GM23338 (cell line): ENCODE results near the gene PGAM1. TPM values are rescaled to one million over a fixed set of nuclear protein-coding genes. Genes with fewer than 3 reads are reported as not detected.

Experiments
- ATAC-seq: fragments of 200-7000 bp; cut with Tn5 transposase; 3 replicates; pipeline ENCODE4 v1.9.1; 2020
- DNase-seq: peaks from one replicate; pipeline ENCODE4 v3.0.0-alpha.2; 2015; ENCODE audit warnings: low spot score
- H2AFZ ChIP-seq: fragments of 200-600 bp; sonication (generic); 2 replicates; pipeline ENCODE4 v1.8.0; 2016; ENCODE audit warnings: antibody characterized with exemption, mild to moderate bottlenecking, moderate library complexity
- H3F3A ChIP-seq: fragments of 200-600 bp; sonication (generic); replicated peaks from 2 replicates; pipeline ENCODE4 v1.8.0; 2017; ENCODE audit warnings: antibody characterized with exemption, mixed run types, low read depth
- H3K27ac ChIP-seq: fragments of 200-600 bp; sonication (generic); 2 replicates; pipeline ENCODE4 v1.6.1; 2016; ENCODE audit warnings: low read depth
- H3K27me3 ChIP-seq: fragments of 200-600 bp; sonication (generic); 2 replicates; pipeline ENCODE4 v1.8.0; 2016; ENCODE audit warnings: mild to moderate bottlenecking, mixed run types, moderate library complexity; ENCODE audit not compliant: insufficient read depth
- H3K36me3 ChIP-seq: fragments of 200-600 bp; sonication (generic); 2 replicates; pipeline ENCODE4 v1.8.0; 2016; ENCODE audit warnings: mild to moderate bottlenecking; ENCODE audit not compliant: insufficient read depth
- H3K4me1 ChIP-seq: fragments of 200-600 bp; sonication (generic); 2 replicates; pipeline ENCODE4 v1.8.0; 2016; ENCODE audit warnings: mild to moderate bottlenecking, moderate library complexity; ENCODE audit not compliant: insufficient read depth
- H3K4me2 ChIP-seq: fragments of 200-600 bp; sonication (generic); 2 replicates; pipeline ENCODE4 v1.7.1; 2017; ENCODE audit warnings: mixed run types
- H3K4me3 ChIP-seq: fragments of 200-600 bp; sonication (generic); 2 replicates; pipeline ENCODE4 v1.6.1; 2016; ENCODE audit warnings: mixed run types
- H3K79me2 ChIP-seq: fragments of 200-600 bp; sonication (generic); replicated peaks from 2 replicates; pipeline ENCODE4 v1.8.0; 2017; ENCODE audit warnings: mild to moderate bottlenecking; ENCODE audit not compliant: insufficient read depth
- H3K9me2 ChIP-seq: fragments of 200-600 bp; sonication (generic); 2 replicates; pipeline ENCODE4 v1.8.0; 2017; ENCODE audit not compliant: insufficient read depth
- H4K20me1 ChIP-seq: fragments of 200-600 bp; sonication (generic); replicated peaks from 2 replicates; pipeline ENCODE4 v1.8.0; 2017; ENCODE audit warnings: mild to moderate bottlenecking; ENCODE audit not compliant: insufficient read depth
- H3K27ac Mint-ChIP-seq: 2 replicates; pipeline ENCODE4 v1.8.0; 2020; ENCODE audit warnings: inconsistent platforms, mild to moderate bottlenecking, moderate library complexity, mixed read lengths
- H3K27me3 Mint-ChIP-seq: 3 replicates; pipeline ENCODE4 v1.8.0; 2022; ENCODE audit warnings: low read depth, mild to moderate bottlenecking, moderate library complexity, mixed read lengths, inconsistent platforms; ENCODE audit not compliant: insufficient read depth, poor library complexity
- H3K36me3 Mint-ChIP-seq: 3 replicates; pipeline ENCODE4 v1.8.0; 2021; ENCODE audit warnings: low read depth, mild to moderate bottlenecking, inconsistent platforms, moderate library complexity, mixed read lengths
- H3K4me1 Mint-ChIP-seq: 3 replicates; pipeline ENCODE4 v1.8.0; 2020; ENCODE audit warnings: mild to moderate bottlenecking, inconsistent platforms, mixed read lengths
- H3K4me3 Mint-ChIP-seq: 3 replicates; pipeline ENCODE4 v1.8.0; 2021; ENCODE audit warnings: moderate library complexity, mild to moderate bottlenecking, inconsistent platforms, mixed read lengths
- H3K9me3 Mint-ChIP-seq: 3 replicates; pipeline ENCODE4 v1.8.0; 2020; ENCODE audit warnings: moderate library complexity, mild to moderate bottlenecking, inconsistent platforms, mixed read lengths
- CREB1 ChIP-seq: fragments of 250-450 bp; sonication (Bioruptor Pico); IDR thresholded peaks from 2 replicates; pipeline ENCODE4 v1.5.0; 2020; ENCODE audit warnings: low read depth, mild to moderate bottlenecking, moderate library complexity
- EZH2phosphoT487 ChIP-seq: fragments of 200-600 bp; sonication (generic); IDR thresholded peaks from one replicate; pipeline ENCODE4 v1.8.1; 2018; ENCODE audit warnings: antibody characterized with exemption; ENCODE audit not compliant: unreplicated experiment
- JUNB ChIP-seq: IDR thresholded peaks from one replicate; pipeline ENCODE4 v1.6.1; 2016; ENCODE audit warnings: antibody characterized with exemption; ENCODE audit not compliant: unreplicated experiment
- NANOG ChIP-seq: IDR thresholded peaks from 2 replicates; pipeline ENCODE4 v1.6.1; 2016; ENCODE audit warnings: antibody characterized with exemption, borderline replicate concordance
- STAT1 ChIP-seq: IDR thresholded peaks from one replicate; pipeline ENCODE4 v1.6.1; 2016; ENCODE audit warnings: antibody characterized with exemption; ENCODE audit not compliant: unreplicated experiment
- ZNF114 ChIP-seq: fragments of 250-450 bp; sonication (Bioruptor Pico); IDR thresholded peaks from 2 replicates; pipeline ENCODE4 v1.5.0; 2020; ENCODE audit warnings: mild to moderate bottlenecking, moderate library complexity
- ZNF331 ChIP-seq: fragments of 250-450 bp; sonication (Bioruptor Pico); IDR thresholded peaks from 2 replicates; pipeline ENCODE4 v1.5.0; 2020; ENCODE audit warnings: low read depth, mild to moderate bottlenecking, moderate library complexity
- polyA plus RNA-seq: library from polyadenylated mRNA; unstranded; fragments of >200 nt; fragmentation: Nextera tagmentation; extraction: Ambion mirVana; gene quantifications from 2 replicates; pipeline ENCODE4 v1.2.1, GENCODE V29; 2016
- total RNA-seq: library from RNA; depleted of rRNA; stranded (reverse); fragments of >200 nt; shearing (Covaris generic); gene quantifications from 2 replicates; pipeline ENCODE4 v1.2.3, GENCODE V29; 2014
- TF ChIP-seq, protein P1 (sequence below): fragments of 250-450 bp; sonication (Bioruptor Pico); IDR thresholded peaks from 2 replicates; pipeline ENCODE4 v1.5.0; 2020; ENCODE audit warnings: mild to moderate bottlenecking, moderate library complexity
- TF ChIP-seq, protein P2 (sequence below): IDR thresholded peaks from one replicate; pipeline ENCODE4 v1.6.1; 2018; ENCODE audit warnings: antibody characterized with exemption; ENCODE audit not compliant: unreplicated experiment
- TF ChIP-seq, protein P3 (sequence below), 2 experiments: fragments of 200-600 bp in 1 of 2; sonication (generic) in 1 of 2; conservative IDR thresholded peaks; 2 replicates each; pipeline versions ENCODE4 v1.5.1 to v1.6.1; 2016 to 2017; ENCODE audit warnings: antibody characterized with exemption in 2 of 2, low read depth in 2 of 2, mild to moderate bottlenecking in 2 of 2, moderate library complexity in 1 of 2
- TF ChIP-seq, protein P4 (sequence below): IDR thresholded peaks from 2 replicates; pipeline ENCODE4 v1.6.1; 2016; ENCODE audit warnings: antibody characterized with exemption

Gene PGAM1
- total and polyA plus RNA-seq, 2 experiments from 2014 or later = 497 to 930 TPM

DNA sequence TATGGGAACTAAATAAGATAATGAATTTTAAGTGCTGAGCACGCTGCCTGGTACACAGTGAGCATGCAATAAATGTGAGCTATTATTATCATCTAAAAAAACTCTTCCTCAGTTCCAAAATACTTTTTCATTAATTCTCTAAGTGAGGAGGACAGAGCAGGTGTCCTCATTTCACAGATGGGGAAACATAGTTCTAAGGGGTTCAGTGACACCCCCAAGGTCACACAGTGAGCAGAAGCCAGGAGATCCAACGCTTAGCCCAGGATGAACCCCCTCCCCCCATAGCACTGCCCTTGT lies 18.1 kb upstream of the PGAM1 start:
- Histone ChIP-seq H2AFZ (no peak overlapping the region), H3K4me2 (no peak overlapping the region), H3K36me3 (no peaks in the 10 kb centered on the region), H3K27me3 (no peaks in the 10 kb centered on the region), H3K4me1 (no peaks in the 10 kb centered on the region; the same call in 1 of the 2 replicates), H4K20me1 (no peaks in the 10 kb centered on the region), H3F3A (peaks cover 13% of the 10 kb centered on the region; the same call in 1 of the 2 replicates), H3K4me3 (no peak overlapping the region), H3K79me2 (no peaks in the 10 kb centered on the region), H3K9me2 (no peaks in the 10 kb centered on the region), H3K27ac (no peak overlapping the region)
- Mint-ChIP-seq H3K36me3 (no peaks in the 10 kb centered on the region), H3K9me3 (no peaks in the 10 kb centered on the region), H3K4me3 (no peak overlapping the region), H3K4me1 (peaks cover 2% of the 10 kb centered on the region; the same call in 1 of the 3 replicates), H3K27me3 (no peaks in the 10 kb centered on the region), H3K27ac (no peak overlapping the region)
- TF ChIP-seq CREB1 (no peak), STAT1 (no peak), EZH2phosphoT487 (no peak), JUNB (no peak), ZNF331 (no peak), ZNF114 (no peak), NANOG (no peak)
- TF ChIP-seq, protein P1, sequence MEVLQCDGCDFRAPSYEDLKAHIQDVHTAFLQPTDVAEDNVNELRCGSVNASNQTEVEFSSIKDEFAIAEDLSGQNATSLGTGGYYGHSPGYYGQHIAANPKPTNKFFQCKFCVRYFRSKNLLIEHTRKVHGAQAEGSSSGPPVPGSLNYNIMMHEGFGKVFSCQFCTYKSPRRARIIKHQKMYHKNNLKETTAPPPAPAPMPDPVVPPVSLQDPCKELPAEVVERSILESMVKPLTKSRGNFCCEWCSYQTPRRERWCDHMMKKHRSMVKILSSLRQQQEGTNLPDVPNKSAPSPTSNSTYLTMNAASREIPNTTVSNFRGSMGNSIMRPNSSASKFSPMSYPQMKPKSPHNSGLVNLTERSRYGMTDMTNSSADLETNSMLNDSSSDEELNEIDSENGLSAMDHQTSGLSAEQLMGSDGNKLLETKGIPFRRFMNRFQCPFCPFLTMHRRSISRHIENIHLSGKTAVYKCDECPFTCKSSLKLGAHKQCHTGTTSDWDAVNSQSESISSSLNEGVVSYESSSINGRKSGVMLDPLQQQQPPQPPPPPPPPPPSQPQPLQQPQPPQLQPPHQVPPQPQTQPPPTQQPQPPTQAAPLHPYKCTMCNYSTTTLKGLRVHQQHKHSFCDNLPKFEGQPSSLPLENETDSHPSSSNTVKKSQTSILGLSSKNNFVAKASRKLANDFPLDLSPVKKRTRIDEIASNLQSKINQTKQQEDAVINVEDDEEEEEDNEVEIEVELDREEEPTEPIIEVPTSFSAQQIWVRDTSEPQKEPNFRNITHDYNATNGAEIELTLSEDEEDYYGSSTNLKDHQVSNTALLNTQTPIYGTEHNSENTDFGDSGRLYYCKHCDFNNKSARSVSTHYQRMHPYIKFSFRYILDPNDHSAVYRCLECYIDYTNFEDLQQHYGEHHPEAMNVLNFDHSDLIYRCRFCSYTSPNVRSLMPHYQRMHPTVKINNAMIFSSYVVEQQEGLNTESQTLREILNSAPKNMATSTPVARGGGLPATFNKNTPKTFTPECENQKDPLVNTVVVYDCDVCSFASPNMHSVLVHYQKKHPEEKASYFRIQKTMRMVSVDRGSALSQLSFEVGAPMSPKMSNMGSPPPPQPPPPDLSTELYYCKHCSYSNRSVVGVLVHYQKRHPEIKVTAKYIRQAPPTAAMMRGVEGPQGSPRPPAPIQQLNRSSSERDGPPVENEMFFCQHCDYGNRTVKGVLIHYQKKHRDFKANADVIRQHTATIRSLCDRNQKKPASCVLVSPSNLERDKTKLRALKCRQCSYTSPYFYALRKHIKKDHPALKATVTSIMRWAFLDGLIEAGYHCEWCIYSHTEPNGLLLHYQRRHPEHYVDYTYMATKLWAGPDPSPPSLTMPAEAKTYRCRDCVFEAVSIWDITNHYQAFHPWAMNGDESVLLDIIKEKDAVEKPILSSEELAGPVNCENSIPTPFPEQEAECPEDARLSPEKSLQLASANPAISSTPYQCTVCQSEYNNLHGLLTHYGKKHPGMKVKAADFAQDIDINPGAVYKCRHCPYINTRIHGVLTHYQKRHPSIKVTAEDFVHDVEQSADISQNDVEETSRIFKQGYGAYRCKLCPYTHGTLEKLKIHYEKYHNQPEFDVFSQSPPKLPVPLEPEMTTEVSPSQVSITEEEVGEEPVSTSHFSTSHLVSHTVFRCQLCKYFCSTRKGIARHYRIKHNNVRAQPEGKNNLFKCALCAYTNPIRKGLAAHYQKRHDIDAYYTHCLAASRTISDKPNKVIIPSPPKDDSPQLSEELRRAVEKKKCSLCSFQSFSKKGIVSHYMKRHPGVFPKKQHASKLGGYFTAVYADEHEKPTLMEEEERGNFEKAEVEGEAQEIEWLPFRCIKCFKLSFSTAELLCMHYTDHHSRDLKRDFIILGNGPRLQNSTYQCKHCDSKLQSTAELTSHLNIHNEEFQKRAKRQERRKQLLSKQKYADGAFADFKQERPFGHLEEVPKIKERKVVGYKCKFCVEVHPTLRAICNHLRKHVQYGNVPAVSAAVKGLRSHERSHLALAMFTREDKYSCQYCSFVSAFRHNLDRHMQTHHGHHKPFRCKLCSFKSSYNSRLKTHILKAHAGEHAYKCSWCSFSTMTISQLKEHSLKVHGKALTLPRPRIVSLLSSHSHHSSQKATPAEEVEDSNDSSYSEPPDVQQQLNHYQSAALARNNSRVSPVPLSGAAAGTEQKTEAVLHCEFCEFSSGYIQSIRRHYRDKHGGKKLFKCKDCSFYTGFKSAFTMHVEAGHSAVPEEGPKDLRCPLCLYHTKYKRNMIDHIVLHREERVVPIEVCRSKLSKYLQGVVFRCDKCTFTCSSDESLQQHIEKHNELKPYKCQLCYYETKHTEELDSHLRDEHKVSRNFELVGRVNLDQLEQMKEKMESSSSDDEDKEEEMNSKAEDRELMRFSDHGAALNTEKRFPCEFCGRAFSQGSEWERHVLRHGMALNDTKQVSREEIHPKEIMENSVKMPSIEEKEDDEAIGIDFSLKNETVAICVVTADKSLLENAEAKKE (CRISPR knock-in tag) = no peak
- TF ChIP-seq, protein P2, sequence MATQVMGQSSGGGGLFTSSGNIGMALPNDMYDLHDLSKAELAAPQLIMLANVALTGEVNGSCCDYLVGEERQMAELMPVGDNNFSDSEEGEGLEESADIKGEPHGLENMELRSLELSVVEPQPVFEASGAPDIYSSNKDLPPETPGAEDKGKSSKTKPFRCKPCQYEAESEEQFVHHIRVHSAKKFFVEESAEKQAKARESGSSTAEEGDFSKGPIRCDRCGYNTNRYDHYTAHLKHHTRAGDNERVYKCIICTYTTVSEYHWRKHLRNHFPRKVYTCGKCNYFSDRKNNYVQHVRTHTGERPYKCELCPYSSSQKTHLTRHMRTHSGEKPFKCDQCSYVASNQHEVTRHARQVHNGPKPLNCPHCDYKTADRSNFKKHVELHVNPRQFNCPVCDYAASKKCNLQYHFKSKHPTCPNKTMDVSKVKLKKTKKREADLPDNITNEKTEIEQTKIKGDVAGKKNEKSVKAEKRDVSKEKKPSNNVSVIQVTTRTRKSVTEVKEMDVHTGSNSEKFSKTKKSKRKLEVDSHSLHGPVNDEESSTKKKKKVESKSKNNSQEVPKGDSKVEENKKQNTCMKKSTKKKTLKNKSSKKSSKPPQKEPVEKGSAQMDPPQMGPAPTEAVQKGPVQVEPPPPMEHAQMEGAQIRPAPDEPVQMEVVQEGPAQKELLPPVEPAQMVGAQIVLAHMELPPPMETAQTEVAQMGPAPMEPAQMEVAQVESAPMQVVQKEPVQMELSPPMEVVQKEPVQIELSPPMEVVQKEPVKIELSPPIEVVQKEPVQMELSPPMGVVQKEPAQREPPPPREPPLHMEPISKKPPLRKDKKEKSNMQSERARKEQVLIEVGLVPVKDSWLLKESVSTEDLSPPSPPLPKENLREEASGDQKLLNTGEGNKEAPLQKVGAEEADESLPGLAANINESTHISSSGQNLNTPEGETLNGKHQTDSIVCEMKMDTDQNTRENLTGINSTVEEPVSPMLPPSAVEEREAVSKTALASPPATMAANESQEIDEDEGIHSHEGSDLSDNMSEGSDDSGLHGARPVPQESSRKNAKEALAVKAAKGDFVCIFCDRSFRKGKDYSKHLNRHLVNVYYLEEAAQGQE = no peak
- TF ChIP-seq, protein P3, sequence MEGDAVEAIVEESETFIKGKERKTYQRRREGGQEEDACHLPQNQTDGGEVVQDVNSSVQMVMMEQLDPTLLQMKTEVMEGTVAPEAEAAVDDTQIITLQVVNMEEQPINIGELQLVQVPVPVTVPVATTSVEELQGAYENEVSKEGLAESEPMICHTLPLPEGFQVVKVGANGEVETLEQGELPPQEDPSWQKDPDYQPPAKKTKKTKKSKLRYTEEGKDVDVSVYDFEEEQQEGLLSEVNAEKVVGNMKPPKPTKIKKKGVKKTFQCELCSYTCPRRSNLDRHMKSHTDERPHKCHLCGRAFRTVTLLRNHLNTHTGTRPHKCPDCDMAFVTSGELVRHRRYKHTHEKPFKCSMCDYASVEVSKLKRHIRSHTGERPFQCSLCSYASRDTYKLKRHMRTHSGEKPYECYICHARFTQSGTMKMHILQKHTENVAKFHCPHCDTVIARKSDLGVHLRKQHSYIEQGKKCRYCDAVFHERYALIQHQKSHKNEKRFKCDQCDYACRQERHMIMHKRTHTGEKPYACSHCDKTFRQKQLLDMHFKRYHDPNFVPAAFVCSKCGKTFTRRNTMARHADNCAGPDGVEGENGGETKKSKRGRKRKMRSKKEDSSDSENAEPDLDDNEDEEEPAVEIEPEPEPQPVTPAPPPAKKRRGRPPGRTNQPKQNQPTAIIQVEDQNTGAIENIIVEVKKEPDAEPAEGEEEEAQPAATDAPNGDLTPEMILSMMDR (conservative IDR thresholded peaks at IDR 0.05; ENCODE audit: low read depth in 2 of 2) = no peak
- TF ChIP-seq, protein P4, sequence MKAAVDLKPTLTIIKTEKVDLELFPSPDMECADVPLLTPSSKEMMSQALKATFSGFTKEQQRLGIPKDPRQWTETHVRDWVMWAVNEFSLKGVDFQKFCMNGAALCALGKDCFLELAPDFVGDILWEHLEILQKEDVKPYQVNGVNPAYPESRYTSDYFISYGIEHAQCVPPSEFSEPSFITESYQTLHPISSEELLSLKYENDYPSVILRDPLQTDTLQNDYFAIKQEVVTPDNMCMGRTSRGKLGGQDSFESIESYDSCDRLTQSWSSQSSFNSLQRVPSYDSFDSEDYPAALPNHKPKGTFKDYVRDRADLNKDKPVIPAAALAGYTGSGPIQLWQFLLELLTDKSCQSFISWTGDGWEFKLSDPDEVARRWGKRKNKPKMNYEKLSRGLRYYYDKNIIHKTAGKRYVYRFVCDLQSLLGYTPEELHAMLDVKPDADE = no peak
- DNase-seq (no peak), ATAC-seq (no peak)
